ENCODE measurements around the gene ERGIC1.

The ERGIC1 gene

DNA sequence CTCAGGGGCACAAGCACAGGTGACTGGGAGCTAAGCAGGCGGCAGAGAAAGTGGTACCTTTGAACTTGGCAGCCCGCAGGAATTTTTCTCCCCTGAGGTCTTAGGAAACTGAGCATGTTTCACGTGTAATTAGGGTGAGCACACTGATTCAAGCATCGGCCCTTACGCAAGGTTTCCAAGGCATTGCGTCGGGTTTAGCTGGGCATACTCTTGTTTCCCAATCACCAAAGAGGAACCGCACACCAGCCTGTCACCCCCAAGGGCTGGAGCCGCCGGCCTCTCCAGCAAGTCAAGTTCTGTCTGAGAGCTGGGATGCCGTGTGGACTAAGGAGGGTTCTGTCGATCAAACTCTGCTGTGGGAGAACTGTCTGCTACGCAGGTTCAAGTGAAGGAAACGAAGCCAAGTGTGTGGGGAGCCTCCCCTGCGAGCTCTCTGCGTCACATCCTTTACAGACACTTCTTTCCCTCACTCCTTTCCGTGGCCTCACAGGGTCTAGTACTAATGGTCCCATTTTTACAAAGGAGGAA, 53.0 kb downstream of the ERGIC1 start:
- Histone ChIP-seq H3F3A (ENCODE audit: low read depth) (no peaks in the 10 kb centered on the region), H3K27me3 (ENCODE audit: insufficient read depth, low read length, poor library complexity, severe bottlenecking) (no peaks in the 10 kb centered on the region), H3K9ac (ENCODE audit: low read depth, low read length, poor library complexity, severe bottlenecking) (no peak overlapping the region), H3K9me2 (replicated peaks; ENCODE audit: low read depth, low read length) (no peaks in the 10 kb centered on the region), H2AFZ (ENCODE audit: low read length) (no peak overlapping the region), H3K79me2 (ENCODE audit: insufficient read depth, low read length) (peaks cover 47% of the 10 kb centered on the region; the same call in 1 of the 2 replicates), H3K9me3 (ENCODE audit: insufficient read depth, low read depth, low read length) (no peaks in the 10 kb centered on the region), H3K4me2 (ENCODE audit: low read depth, low read length, poor library complexity, severe bottlenecking) (no peak overlapping the region), H3K36me3 (ENCODE audit: insufficient read depth, low read length) (peaks cover 52% of the 10 kb centered on the region; the same call in 1 of the 2 replicates), H3K4me3 (ENCODE audit: low read length, poor library complexity, severe bottlenecking) (no peak overlapping the region), H4K20me1 (ENCODE audit: insufficient read depth, low read length, poor library complexity, severe bottlenecking) (peaks cover 27% of the 10 kb centered on the region), H3K4me1 (ENCODE audit: insufficient read depth, low read length, poor library complexity, severe bottlenecking) (no peaks in the 10 kb centered on the region)
- no peak for TF ChIP-seq EZH2phosphoT487 (IDR thresholded peaks at IDR 0.05; ENCODE audit: borderline replicate concordance)
- TF ChIP-seq, protein P1, sequence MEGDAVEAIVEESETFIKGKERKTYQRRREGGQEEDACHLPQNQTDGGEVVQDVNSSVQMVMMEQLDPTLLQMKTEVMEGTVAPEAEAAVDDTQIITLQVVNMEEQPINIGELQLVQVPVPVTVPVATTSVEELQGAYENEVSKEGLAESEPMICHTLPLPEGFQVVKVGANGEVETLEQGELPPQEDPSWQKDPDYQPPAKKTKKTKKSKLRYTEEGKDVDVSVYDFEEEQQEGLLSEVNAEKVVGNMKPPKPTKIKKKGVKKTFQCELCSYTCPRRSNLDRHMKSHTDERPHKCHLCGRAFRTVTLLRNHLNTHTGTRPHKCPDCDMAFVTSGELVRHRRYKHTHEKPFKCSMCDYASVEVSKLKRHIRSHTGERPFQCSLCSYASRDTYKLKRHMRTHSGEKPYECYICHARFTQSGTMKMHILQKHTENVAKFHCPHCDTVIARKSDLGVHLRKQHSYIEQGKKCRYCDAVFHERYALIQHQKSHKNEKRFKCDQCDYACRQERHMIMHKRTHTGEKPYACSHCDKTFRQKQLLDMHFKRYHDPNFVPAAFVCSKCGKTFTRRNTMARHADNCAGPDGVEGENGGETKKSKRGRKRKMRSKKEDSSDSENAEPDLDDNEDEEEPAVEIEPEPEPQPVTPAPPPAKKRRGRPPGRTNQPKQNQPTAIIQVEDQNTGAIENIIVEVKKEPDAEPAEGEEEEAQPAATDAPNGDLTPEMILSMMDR (conservative IDR thresholded peaks at IDR 0.05; ENCODE audit: low read length), result no peak

- H3K9me3 ChIP-seq (ENCODE audit: insufficient read depth, low read depth, low read length), result no peaks in the 10 kb centered on the region
- H3F3A ChIP-seq (ENCODE audit: low read depth), result no peaks in the 10 kb centered on the region
- TF ChIP-seq, protein P1 (conservative IDR thresholded peaks at IDR 0.05; ENCODE audit: low read length), result no peak
- no peak for TF ChIP-seq EZH2phosphoT487 (IDR thresholded peaks at IDR 0.05; ENCODE audit: borderline replicate concordance)
- no peak overlapping the region for H3K4me2 ChIP-seq (ENCODE audit: low read depth, low read length, poor library complexity, severe bottlenecking)
- no peak overlapping the region for H2AFZ ChIP-seq (ENCODE audit: low read length)
- H3K9ac ChIP-seq (ENCODE audit: low read depth, low read length, poor library complexity, severe bottlenecking), result no peak overlapping the region
- H3K4me3 ChIP-seq (ENCODE audit: low read length, poor library complexity, severe bottlenecking), result no peak overlapping the region
- H3K36me3 ChIP-seq (ENCODE audit: insufficient read depth, low read length), result peaks cover 53% of the 10 kb centered on the region; the same call in 1 of the 2 replicates
- H3K4me1 ChIP-seq (ENCODE audit: insufficient read depth, low read length, poor library complexity, severe bottlenecking), result no peaks in the 10 kb centered on the region
- H4K20me1 ChIP-seq (ENCODE audit: insufficient read depth, low read length, poor library complexity, severe bottlenecking), result peaks cover 25% of the 10 kb centered on the region
- no peaks in the 10 kb centered on the region for H3K27me3 ChIP-seq (ENCODE audit: insufficient read depth, low read length, poor library complexity, severe bottlenecking)
- peaks cover 40% of the 10 kb centered on the region; the same call in 1 of the 2 replicates for H3K79me2 ChIP-seq (ENCODE audit: insufficient read depth, low read length)
- H3K9me2 ChIP-seq (replicated peaks; ENCODE audit: low read depth, low read length), result no peaks in the 10 kb centered on the region
Measured at GRCh38 chr5:172887692-172888091, 53.6 kb downstream of the ERGIC1 start.

DNA sequence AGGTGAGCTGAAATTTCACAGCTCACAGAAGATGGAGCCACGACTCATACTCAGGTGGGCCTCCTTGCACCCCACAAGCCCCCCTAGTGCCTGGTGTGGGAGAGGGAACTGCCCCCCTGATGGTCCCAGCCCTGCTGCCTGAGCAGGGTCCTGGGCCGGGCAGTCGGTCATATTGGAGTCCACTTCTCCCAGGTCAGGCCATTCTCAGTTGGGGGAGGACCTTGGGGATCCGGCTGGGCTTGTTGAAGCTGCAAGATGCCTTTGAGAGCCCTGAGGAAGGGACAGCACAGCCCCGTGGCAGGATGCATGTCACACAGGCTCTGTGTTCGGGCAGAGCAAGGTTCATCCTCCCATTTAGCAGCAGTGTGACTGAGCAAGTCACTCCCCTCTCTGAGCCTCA, 56.6 kb downstream of the ERGIC1 start:
- TF ChIP-seq, protein P1 (conservative IDR thresholded peaks at IDR 0.05; ENCODE audit: low read length), result no peak
- TF ChIP-seq EZH2phosphoT487 (IDR thresholded peaks at IDR 0.05; ENCODE audit: borderline replicate concordance), result no peak
- Histone ChIP-seq H3K9me2 (replicated peaks; ENCODE audit: low read depth, low read length) (no peaks in the 10 kb centered on the region), H3K4me3 (ENCODE audit: low read length, poor library complexity, severe bottlenecking) (no peak overlapping the region), H3K9ac (ENCODE audit: low read depth, low read length, poor library complexity, severe bottlenecking) (no peak overlapping the region), H3K27me3 (ENCODE audit: insufficient read depth, low read length, poor library complexity, severe bottlenecking) (no peaks in the 10 kb centered on the region), H3K9me3 (ENCODE audit: insufficient read depth, low read depth, low read length) (no peaks in the 10 kb centered on the region), H3K4me1 (ENCODE audit: insufficient read depth, low read length, poor library complexity, severe bottlenecking) (no peaks in the 10 kb centered on the region), H3K79me2 (ENCODE audit: insufficient read depth, low read length) (peaks cover 14% of the 10 kb centered on the region; the same call in 1 of the 2 replicates), H4K20me1 (ENCODE audit: insufficient read depth, low read length, poor library complexity, severe bottlenecking) (peaks cover 12% of the 10 kb centered on the region), H3F3A (ENCODE audit: low read depth) (no peaks in the 10 kb centered on the region), H2AFZ (ENCODE audit: low read length) (no peak overlapping the region), H3K4me2 (ENCODE audit: low read depth, low read length, poor library complexity, severe bottlenecking) (no peak overlapping the region), H3K36me3 (ENCODE audit: insufficient read depth, low read length) (peaks cover 61% of the 10 kb centered on the region; the same call in 1 of the 2 replicates)
